ENCODE data around the gene TSC22D1. TPM values are rescaled to one million over a fixed set of nuclear protein-coding genes. Genes with fewer than 3 reads are reported as not detected.

Gene TSC22D1
- total RNA-seq, 4 donors from 2014 or later = 70.1 to 194 (median 152) TPM

GRCh38 chr13:44557986-44558385 lies 18.1 kb downstream of the TSC22D1 start:
- DNase-seq = no peak
- H3K4me1 ChIP-seq = no peaks in the 10 kb centered on the region
- no peak for TF ChIP-seq POLR2A (IDR thresholded peaks at IDR 0.05)
- no peak for TF ChIP-seq CTCF (IDR thresholded peaks at IDR 0.05)
- H3K36me3 ChIP-seq = peaks cover 0 to 11% (median 0%) of the 10 kb centered on the region in 3 donors
- H3K27ac ChIP-seq = no peak overlapping the region
- no peaks in the 10 kb centered on the region for H3K9me3 ChIP-seq
- H3K27me3 ChIP-seq = no peaks in the 10 kb centered on the region
- no peak overlapping the region for H3K4me3 ChIP-seq

- H3K4me1 ChIP-seq = no peaks in the 10 kb centered on the region
- no peaks in the 10 kb centered on the region for H3K27me3 ChIP-seq
- H3K27ac ChIP-seq = no peak overlapping the region
- no peaks in the 10 kb centered on the region for H3K9me3 ChIP-seq
- no peak for DNase-seq
- no peak overlapping the region for H3K4me3 ChIP-seq
- TF ChIP-seq CTCF (IDR thresholded peaks at IDR 0.05) (no peak), POLR2A (IDR thresholded peaks at IDR 0.05) (no peak)
- H3K36me3 ChIP-seq = peaks cover 0 to 21% (median 0%) of the 10 kb centered on the region in 3 donors
Observed at GRCh38 chr13:44555207-44555606, 20.9 kb downstream of the TSC22D1 start.

GRCh38 chr13:44549476-44549875 lies 26.7 kb downstream of the TSC22D1 start:
- DNase-seq = no peak
- no peaks in the 10 kb centered on the region for H3K27me3 ChIP-seq
- H3K36me3 ChIP-seq = peaks cover 0 to 10% (median 0%) of the 10 kb centered on the region in 3 donors
- no peak overlapping the region for H3K4me3 ChIP-seq
- TF ChIP-seq CTCF (IDR thresholded peaks at IDR 0.05) (no peak), POLR2A (IDR thresholded peaks at IDR 0.05) (no peak)
- no peaks in the 10 kb centered on the region for H3K9me3 ChIP-seq
- no peaks in the 10 kb centered on the region for H3K4me1 ChIP-seq
- H3K27ac ChIP-seq = no peak overlapping the region

GRCh38 chr13:44546164-44546563 lies 30.0 kb downstream of the TSC22D1 start:
- Histone ChIP-seq H3K9me3 (no peaks in the 10 kb centered on the region), H3K27ac (no peak overlapping the region), H3K4me1 (no peaks in the 10 kb centered on the region), H3K36me3 (no peaks in the 10 kb centered on the region), H3K27me3 (no peaks in the 10 kb centered on the region), H3K4me3 (no peak overlapping the region)
- no peak for DNase-seq
- TF ChIP-seq POLR2A (IDR thresholded peaks at IDR 0.05) (no peak), CTCF (IDR thresholded peaks at IDR 0.05) (no peak)

- Histone ChIP-seq H3K4me1 (no peaks in the 10 kb centered on the region), H3K36me3 (peaks cover 0 to 11% (median 0%) of the 10 kb centered on the region in 3 donors), H3K27ac (no peak overlapping the region), H3K9me3 (no peaks in the 10 kb centered on the region), H3K4me3 (no peak overlapping the region), H3K27me3 (no peaks in the 10 kb centered on the region)
- DNase-seq = no peak
- TF ChIP-seq CTCF (IDR thresholded peaks at IDR 0.05) (no peak), POLR2A (IDR thresholded peaks at IDR 0.05) (no peak)
Observed at GRCh38 chr13:44543369-44543768, 32.8 kb downstream of the TSC22D1 start.

- Histone ChIP-seq H3K27ac (no peak overlapping the region), H3K4me3 (no peak overlapping the region), H3K9me3 (no peaks in the 10 kb centered on the region), H3K4me1 (no peaks in the 10 kb centered on the region), H3K27me3 (no peaks in the 10 kb centered on the region), H3K36me3 (peaks cover 0 to 16% (median 0%) of the 10 kb centered on the region in 3 donors)
- DNase-seq = no peak
- no peak for TF ChIP-seq CTCF (IDR thresholded peaks at IDR 0.05)
- no peak for TF ChIP-seq POLR2A (IDR thresholded peaks at IDR 0.05)
Observed at GRCh38 chr13:44542361-44542760, 33.8 kb downstream of the TSC22D1 start.

Measured in Peyer's patch (tissue), 4 donors.